ENCODE measurements around the gene RANBP1. TPM values are rescaled to one million over a fixed set of nuclear protein-coding genes. Genes with fewer than 3 reads are reported as not detected.

RANBP1 gene
- total and polyA plus RNA-seq, 12 donors = 31.8 to 71.7 (median 39.0) TPM

DNA sequence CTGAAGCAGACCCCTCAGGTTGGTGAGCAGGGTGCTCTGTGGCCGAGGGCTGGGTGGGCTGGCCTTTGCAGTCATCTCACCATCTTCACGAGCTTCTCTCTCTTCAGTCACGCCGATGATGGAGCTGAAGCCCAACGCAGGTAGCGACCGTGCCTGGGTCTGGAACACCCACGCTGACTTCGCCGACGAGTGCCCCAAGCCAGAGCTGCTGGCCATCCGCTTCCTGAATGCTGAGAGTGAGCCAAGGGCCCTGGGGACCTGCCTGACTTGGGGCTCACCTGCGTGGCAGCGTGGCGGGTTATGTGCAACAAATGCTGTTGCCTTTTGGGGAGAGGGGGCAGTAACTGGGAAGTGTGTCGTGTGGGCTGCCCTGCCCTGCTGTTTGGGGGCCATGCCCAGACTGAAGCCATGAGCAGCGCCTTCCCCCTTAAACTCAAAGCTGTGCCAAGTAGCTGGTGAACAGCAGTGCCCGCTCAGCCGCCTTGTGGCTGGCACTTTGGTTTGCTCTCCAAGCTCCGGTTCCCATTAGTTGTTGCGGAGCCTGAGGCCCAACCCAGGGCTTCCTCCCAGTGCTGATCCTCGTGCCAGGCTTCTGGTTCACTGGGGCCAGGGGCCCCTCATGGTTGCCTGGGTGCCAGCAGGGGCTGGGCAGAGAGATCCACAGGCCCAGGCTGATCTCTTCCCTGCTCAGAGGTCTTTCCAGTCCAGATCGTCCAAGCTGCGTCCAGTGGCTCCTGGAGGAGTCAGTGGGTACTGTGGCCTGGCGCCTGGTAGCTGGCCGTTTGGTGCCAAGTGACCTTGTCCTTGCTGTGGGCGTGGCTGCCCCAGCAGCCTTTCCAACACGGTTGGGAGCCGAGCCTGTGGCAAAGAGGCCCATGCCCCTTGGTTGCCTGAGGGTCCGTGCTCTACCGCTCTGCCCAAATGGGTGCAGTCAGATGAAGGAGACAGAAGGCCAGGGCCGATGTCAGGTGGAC is 9.6 kb downstream of the RANBP1 start:
- Histone ChIP-seq H3K9me3 (no peaks in the 10 kb centered on the region), H3K4me1 (peaks cover under 1 to 17% (median 4%) of the 10 kb centered on the region in 9 donors), H3K4me3 (no peak overlapping the region), H3K27me3 (no peaks in the 10 kb centered on the region), H3K27ac (peak overlapping the region in 1 of 10 donors; percentile 19), H3K36me3 (peaks cover 0 to 65% (median 14%) of the 10 kb centered on the region in 9 donors)
- 86% methylated on average over 32 of the region's 32 CpGs for WGBS, 2 donors
- no peak for TF ChIP-seq CTCF (IDR thresholded peaks at IDR 0.05)
- ATAC-seq (no peak), DNase-seq (no peak)
- intact Hi-C loops (cut with DNase I) = loop anchor here in 2 of 10 donors (10.0 kb wide), 2 partner anchors 151 to 161 kb away; no protein-coding TSS in a partner anchor

DNA sequence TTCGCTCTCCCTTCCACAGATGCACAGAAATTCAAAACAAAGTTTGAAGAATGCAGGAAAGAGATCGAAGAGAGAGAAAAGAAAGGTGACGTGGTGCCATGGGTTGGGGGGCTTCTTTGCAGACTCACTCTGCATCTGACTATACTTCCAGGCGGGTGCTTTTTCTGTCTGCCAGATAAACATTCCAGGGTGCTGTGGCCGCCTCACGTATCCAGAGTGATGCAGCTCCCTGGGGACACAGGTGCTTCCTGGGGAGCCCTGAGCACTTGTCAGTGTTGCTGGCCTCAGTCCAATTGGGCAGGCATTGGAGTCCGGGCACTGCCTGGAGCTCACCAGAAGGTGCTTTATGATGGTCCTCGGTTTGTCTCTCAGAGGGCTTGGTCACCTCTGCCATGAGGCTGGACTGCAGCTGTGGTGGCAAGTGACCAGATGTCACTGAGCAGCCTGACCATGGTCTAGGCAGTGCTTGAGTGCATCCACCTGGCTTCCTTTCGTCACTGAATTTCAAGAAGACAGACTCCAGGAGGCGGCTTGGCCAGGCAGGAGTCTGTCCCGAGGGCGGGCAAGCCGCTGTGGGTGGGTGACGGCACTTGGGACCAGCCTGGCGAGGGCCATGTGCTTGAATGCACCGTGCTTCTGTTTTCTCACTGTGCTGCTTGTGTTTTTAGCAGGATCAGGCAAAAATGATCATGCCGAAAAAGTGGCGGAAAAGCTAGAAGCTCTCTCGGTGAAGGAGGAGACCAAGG is 10.6 kb downstream of the RANBP1 start:
- no peak for TF ChIP-seq CTCF (IDR thresholded peaks at IDR 0.05)
- 70 to 79% methylated on average over 19 of the region's 19 CpGs for WGBS, 2 donors
- DNase-seq (no peak), ATAC-seq (no peak)
- Histone ChIP-seq H3K9me3 (no peaks in the 10 kb centered on the region), H3K4me1 (peaks cover 0 to 19% (median 7%) of the 10 kb centered on the region in 9 donors), H3K36me3 (peaks cover 0 to 56% (median 12%) of the 10 kb centered on the region in 9 donors), H3K4me3 (no peak overlapping the region), H3K27me3 (no peaks in the 10 kb centered on the region), H3K27ac (no peak overlapping the region)
- intact Hi-C loops (cut with DNase I) = loop anchor here in 2 of 10 donors (10.0 kb wide), 2 partner anchors 152 to 162 kb away; no protein-coding TSS in a partner anchor

DNA sequence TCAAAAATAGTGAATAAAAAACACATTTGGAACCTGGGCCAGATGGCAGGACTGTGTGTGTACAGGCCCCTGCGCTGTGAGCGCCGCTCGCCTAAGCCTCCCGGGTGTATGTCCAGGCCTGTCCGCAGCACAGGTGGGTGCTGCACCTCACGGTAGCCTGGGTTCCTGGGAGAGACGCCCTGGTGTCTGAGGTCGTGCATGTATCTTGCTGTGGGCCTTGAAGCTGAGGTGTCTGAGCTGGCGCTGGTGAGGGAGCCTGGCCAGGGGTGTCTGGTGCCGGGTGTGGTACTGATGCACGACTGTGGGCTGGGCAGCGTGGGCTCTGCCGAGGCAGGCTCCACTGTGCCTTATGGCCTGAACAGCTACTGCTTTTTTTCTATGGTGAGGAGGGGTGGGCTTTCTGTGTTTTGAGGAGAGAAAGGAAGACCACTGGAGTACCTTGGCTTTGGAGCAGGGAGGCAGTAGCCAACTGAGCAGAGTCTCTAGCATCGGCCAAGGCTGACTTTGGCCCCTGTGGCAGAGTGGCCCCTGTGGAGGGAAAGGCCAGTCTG is 11.5 kb downstream of the RANBP1 start:
- ATAC-seq (no peak), DNase-seq (no peak)
- intact Hi-C loops (cut with DNase I) = loop anchor here in 2 of 10 donors (10.0 kb wide), 2 partner anchors 153 to 163 kb away; no protein-coding TSS in a partner anchor
- no peaks in the 10 kb centered on the region for H3K27me3 ChIP-seq
- TF ChIP-seq CTCF (IDR thresholded peaks at IDR 0.05) = no peak
- WGBS, 2 donors = 89% methylated on average over 15 of the region's 15 CpGs
- H3K4me3 ChIP-seq = no peak overlapping the region
- H3K9me3 ChIP-seq = no peaks in the 10 kb centered on the region
- H3K4me1 ChIP-seq = peaks cover 0 to 22% (median 11%) of the 10 kb centered on the region in 9 donors
- peaks cover 0 to 46% (median 12%) of the 10 kb centered on the region in 9 donors for H3K36me3 ChIP-seq
- H3K27ac ChIP-seq = no peak overlapping the region

Measured in heart right ventricle (tissue), 16 donors.